Ovary (tissue), 3 donors: Measurements from ENCODE around the gene FANCC.

Experiments
- CTCF ChIP-seq, 3 donors: fragments of 450-650 bp in 2 of 3; fragments of 200-600 bp in 1 of 3; IDR thresholded peaks; one replicate each; pipeline versions ENCODE4 v1.5.1 to v1.8.0; 2016 to 2022; ENCODE audit warnings: antibody characterized with exemption in 3 of 3, mild to moderate bottlenecking in 1 of 3
- EP300 ChIP-seq: sonication (generic); formaldehyde crosslinking; IDR thresholded peaks from one replicate; pipeline ENCODE4 v1.6.1; 2017; ENCODE audit warnings: antibody characterized with exemption
- POLR2A ChIP-seq: fragments of 450-650 bp; IDR thresholded peaks from one replicate; pipeline ENCODE4 v1.6.1; 2017; ENCODE audit warnings: antibody characterized with exemption, mild to moderate bottlenecking, moderate library complexity
- donor health status: DM: no; HTN: no; CAD: no.

- no peak for TF ChIP-seq POLR2A
- no peak for TF ChIP-seq EP300
- TF ChIP-seq CTCF (IDR thresholded peaks at IDR 0.05) = no peak
These were observed 50.9 kb downstream of the FANCC start for GRCh38 chr9:95266649-95267048.
